Nephron progenitor cell (in vitro differentiated cells): ENCODE data around the gene PPFIA1.
"Not testable (repeated sequence)": the region's sequence is repeated elsewhere in the genome, so short reads cannot be mapped to it uniquely, and the experiment has no call there.

Source experiments
- DNase-seq: peaks from one replicate; pipeline ENCODE4 v3.0.0; 2021
- H3K27ac Mint-ChIP-seq: 2 replicates; pipeline ENCODE4 v1.8.0; 2021; ENCODE audit warnings: mild to moderate bottlenecking, moderate library complexity, mixed read lengths
- H3K27me3 Mint-ChIP-seq: 2 replicates; pipeline ENCODE4 v1.8.0; 2021; ENCODE audit warnings: mild to moderate bottlenecking, low read depth, mixed read lengths; ENCODE audit not compliant: poor library complexity
- H3K36me3 Mint-ChIP-seq: 2 replicates; pipeline ENCODE4 v1.8.0; 2021; ENCODE audit warnings: low read depth, mixed read lengths
- H3K4me1 Mint-ChIP-seq: 2 replicates; pipeline ENCODE4 v1.8.0; 2021; ENCODE audit warnings: mixed read lengths
- H3K4me3 Mint-ChIP-seq: 2 replicates; pipeline ENCODE4 v1.8.0; 2021; ENCODE audit warnings: mild to moderate bottlenecking, moderate library complexity, mixed read lengths
- H3K9me3 Mint-ChIP-seq: 2 replicates; pipeline ENCODE4 v1.8.0; 2021; ENCODE audit warnings: mild to moderate bottlenecking, moderate library complexity, mixed read lengths
- CTCF ChIP-seq: fragments of 200-600 bp; sonication (generic); IDR thresholded peaks from 2 replicates; pipeline ENCODE4 v1.5.0; 2021; ENCODE audit warnings: antibody characterized with exemption

The PPFIA1 gene

GRCh38 chr11:70383664-70384565 lies 113.4 kb downstream of the PPFIA1 start:
- no peak for TF ChIP-seq CTCF
- H3K27me3 Mint-ChIP-seq: no peaks in the 10 kb centered on the region
- H3K4me3 Mint-ChIP-seq: no peak overlapping the region
- H3K36me3 Mint-ChIP-seq: peaks cover 56% of the 10 kb centered on the region
- DNase-seq: no peak
- H3K27ac Mint-ChIP-seq: no peak overlapping the region
- H3K9me3 Mint-ChIP-seq: no peaks in the 10 kb centered on the region
- H3K4me1 Mint-ChIP-seq: peaks cover 11% of the 10 kb centered on the region

GRCh38 chr11:70384566-70385152 lies 114.2 kb downstream of the PPFIA1 start:
- no peak for DNase-seq
- H3K27me3 Mint-ChIP-seq: no peaks in the 10 kb centered on the region
- peak overlapping the region; percentile 86 for H3K27ac Mint-ChIP-seq
- TF ChIP-seq CTCF: no peak
- no peak overlapping the region for H3K4me3 Mint-ChIP-seq
- no peaks in the 10 kb centered on the region for H3K9me3 Mint-ChIP-seq
- peaks cover 16% of the 10 kb centered on the region for H3K4me1 Mint-ChIP-seq
- H3K36me3 Mint-ChIP-seq: peaks cover 59% of the 10 kb centered on the region

DNA sequence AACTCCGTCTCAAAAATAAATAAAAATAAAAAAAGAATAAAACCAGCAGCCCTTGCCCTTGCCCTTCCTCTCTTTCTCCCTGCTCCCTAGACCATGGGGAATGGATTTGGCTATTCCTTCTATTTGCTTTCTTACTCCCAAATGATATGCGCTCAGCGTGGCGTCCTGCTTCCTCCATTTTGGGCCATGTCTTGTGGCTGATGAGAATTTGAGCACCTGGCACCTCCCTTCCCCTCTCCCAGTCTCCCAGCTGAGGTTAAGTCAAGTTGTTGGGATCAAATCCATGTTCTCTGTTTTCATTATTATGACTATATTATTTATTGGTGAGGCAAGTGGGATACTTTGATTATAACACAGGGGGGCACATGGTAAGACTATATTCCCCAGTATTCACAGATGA lies 117.1 kb downstream of the PPFIA1 start:
- no peaks in the 10 kb centered on the region for H3K9me3 Mint-ChIP-seq
- H3K27me3 Mint-ChIP-seq: no peaks in the 10 kb centered on the region
- peaks cover 61% of the 10 kb centered on the region for H3K36me3 Mint-ChIP-seq
- DNase-seq: no peak
- H3K4me1 Mint-ChIP-seq: peaks cover 12% of the 10 kb centered on the region
- H3K27ac Mint-ChIP-seq: peak overlapping the region; percentile 75
- no peak overlapping the region for H3K4me3 Mint-ChIP-seq
- no peak for TF ChIP-seq CTCF

GRCh38 chr11:70389201-70389600 lies 118.7 kb downstream of the PPFIA1 start:
- TF ChIP-seq CTCF: no peak
- no peaks in the 10 kb centered on the region for H3K27me3 Mint-ChIP-seq
- H3K4me3 Mint-ChIP-seq: no peak overlapping the region
- H3K27ac Mint-ChIP-seq: peak overlapping the region; percentile 52
- no peak for DNase-seq
- H3K4me1 Mint-ChIP-seq: peaks cover 9% of the 10 kb centered on the region
- H3K9me3 Mint-ChIP-seq: no peaks in the 10 kb centered on the region
- peaks cover 68% of the 10 kb centered on the region for H3K36me3 Mint-ChIP-seq

DNA sequence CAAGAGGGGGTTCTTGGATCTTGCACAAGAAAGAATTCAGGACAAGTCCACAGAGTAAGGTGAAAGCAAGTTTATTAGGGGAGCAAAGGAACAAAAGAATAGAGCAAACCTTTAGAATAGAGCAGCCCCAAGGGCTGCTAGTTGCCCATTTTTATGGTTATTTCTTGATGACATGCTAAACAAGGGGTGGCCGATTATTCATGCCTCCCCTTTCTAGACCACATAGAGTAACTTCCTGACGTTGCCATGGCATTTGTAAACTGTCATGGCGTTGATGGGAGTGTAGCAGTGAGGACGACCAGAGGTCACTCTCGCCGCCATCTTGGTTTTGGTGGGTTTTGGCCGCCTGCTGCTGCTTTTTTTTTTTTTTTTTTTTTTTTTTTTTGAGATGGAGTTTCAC lies 120.4 kb downstream of the PPFIA1 start:
- peaks cover 57% of the 10 kb centered on the region for H3K36me3 Mint-ChIP-seq
- not testable (repeated sequence) for H3K4me3 Mint-ChIP-seq, H3K9me3 Mint-ChIP-seq, H3K27ac Mint-ChIP-seq, H3K4me1 Mint-ChIP-seq, DNase-seq, H3K27me3 Mint-ChIP-seq

GRCh38 chr11:70394211-70394950 lies 123.9 kb downstream of the PPFIA1 start:
- H3K4me3 Mint-ChIP-seq: no peak overlapping the region
- H3K27ac Mint-ChIP-seq: no peak overlapping the region
- H3K36me3 Mint-ChIP-seq: peaks cover 39% of the 10 kb centered on the region

More at GRCh38 chr11:70394211-70394950, 123.9 kb downstream of the PPFIA1 start:
- TF ChIP-seq CTCF: no peak
- Mint-ChIP-seq H3K4me1 (peaks cover 19% of the 10 kb centered on the region), H3K9me3 (no peaks in the 10 kb centered on the region), H3K27me3 (peaks cover 5% of the 10 kb centered on the region)
- no peak for DNase-seq
